Measurements from ENCODE around the gene N4BP2L2. TPM values are rescaled to one million over a fixed set of nuclear protein-coding genes. Genes with fewer than 3 reads are reported as not detected.
A peak's percentile ranks its signal among the peaks of the same experiment; 100 is the strongest.

N4BP2L2 gene
- total and polyA plus RNA-seq, 4 donors, result 41.1 to 402 (median 75.0) TPM

DNA sequence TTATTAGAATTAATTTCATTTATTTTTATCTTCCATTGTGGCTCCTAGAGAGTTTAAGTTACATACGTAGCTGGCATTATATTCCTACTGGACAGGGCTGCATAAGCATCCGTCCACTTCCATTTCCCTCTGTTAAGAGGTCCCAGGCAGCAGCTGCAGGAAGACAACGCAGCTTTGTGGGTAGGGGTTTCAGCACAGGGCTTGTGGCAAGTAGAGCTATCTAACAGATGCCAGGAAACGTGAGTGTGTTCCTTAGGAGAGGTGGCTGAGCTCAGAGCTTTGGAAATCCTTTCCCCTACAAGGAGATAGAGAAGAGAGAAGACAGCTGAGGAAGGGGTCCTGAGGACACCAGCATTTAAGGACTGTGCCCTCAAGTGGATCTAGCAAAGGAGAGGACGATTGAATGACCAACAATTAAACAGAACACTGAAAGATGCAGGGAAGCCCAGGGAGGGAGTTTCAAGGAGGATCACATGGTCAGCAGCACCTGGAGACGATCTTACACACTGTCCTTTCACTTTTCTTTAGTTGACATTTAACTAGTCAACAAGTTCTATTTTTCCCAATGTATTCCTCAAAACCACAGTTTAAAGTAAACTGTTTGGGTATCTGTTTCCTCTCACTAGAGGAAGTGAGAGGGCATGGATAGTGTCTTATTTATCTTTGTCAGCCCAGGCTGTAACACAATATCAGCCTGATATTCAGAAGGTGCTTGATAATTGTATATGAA is 108.4 kb downstream of the N4BP2L2 start:
- Histone ChIP-seq H3K27me3 (ENCODE audit: control insufficient read depth in 3 of 3, insufficient read depth in 3 of 3, low read length in 2 of 3) (no peaks in the 10 kb centered on the region), H3K9ac (ENCODE audit: insufficient read depth in 1 of 2, low read length in 2 of 2) (no peak overlapping the region), H3K36me3 (ENCODE audit: control insufficient read depth in 4 of 4, insufficient read depth in 4 of 4, low read length in 4 of 4) (peaks cover 0 to 5% (median 1%) of the 10 kb centered on the region in 4 donors), H3K27ac (ENCODE audit: low read depth in 1 of 2, low read length in 1 of 2) (peak overlapping the region in 1 of 2 donors; percentile 48), H3K4me3 (no peak overlapping the region), H3K9me3 (ENCODE audit: control insufficient read depth in 4 of 4, insufficient read depth in 3 of 4, low read length in 3 of 4) (no peaks in the 10 kb centered on the region), H3K4me1 (ENCODE audit: control insufficient read depth in 5 of 5, insufficient read depth in 5 of 5, low read length in 5 of 5) (peaks cover 2 to 14% (median 5%) of the 10 kb centered on the region in 5 donors)
- DNase-seq (peak in 1 of 3 donors; percentile 37), ATAC-seq (ENCODE audit: insufficient read depth, low FRiP score) (no peak)
- 21 to 49% methylated on average over 6 of the region's 6 CpGs for WGBS, 2 donors
- TF ChIP-seq, protein P1, sequence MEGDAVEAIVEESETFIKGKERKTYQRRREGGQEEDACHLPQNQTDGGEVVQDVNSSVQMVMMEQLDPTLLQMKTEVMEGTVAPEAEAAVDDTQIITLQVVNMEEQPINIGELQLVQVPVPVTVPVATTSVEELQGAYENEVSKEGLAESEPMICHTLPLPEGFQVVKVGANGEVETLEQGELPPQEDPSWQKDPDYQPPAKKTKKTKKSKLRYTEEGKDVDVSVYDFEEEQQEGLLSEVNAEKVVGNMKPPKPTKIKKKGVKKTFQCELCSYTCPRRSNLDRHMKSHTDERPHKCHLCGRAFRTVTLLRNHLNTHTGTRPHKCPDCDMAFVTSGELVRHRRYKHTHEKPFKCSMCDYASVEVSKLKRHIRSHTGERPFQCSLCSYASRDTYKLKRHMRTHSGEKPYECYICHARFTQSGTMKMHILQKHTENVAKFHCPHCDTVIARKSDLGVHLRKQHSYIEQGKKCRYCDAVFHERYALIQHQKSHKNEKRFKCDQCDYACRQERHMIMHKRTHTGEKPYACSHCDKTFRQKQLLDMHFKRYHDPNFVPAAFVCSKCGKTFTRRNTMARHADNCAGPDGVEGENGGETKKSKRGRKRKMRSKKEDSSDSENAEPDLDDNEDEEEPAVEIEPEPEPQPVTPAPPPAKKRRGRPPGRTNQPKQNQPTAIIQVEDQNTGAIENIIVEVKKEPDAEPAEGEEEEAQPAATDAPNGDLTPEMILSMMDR (IDR thresholded peaks at IDR 0.05; ENCODE audit: control extremely low read depth, extremely low read depth), result no peak

- no peaks in the 10 kb centered on the region for H3K27me3 ChIP-seq (ENCODE audit: control insufficient read depth in 3 of 3, insufficient read depth in 3 of 3, low read length in 2 of 3)
- H3K4me1 ChIP-seq (ENCODE audit: control insufficient read depth in 5 of 5, insufficient read depth in 5 of 5, low read length in 5 of 5), result peaks cover 2 to 14% (median 5%) of the 10 kb centered on the region in 5 donors
- H3K9me3 ChIP-seq (ENCODE audit: control insufficient read depth in 4 of 4, insufficient read depth in 3 of 4, low read length in 3 of 4), result no peaks in the 10 kb centered on the region
- no peak overlapping the region for H3K9ac ChIP-seq (ENCODE audit: insufficient read depth in 1 of 2, low read length in 2 of 2)
- DNase-seq (no peak), ATAC-seq (ENCODE audit: insufficient read depth, low FRiP score) (no peak)
- TF ChIP-seq, protein P1 (IDR thresholded peaks at IDR 0.05; ENCODE audit: control extremely low read depth, extremely low read depth), result no peak
- H3K27ac ChIP-seq (ENCODE audit: low read depth in 1 of 2, low read length in 1 of 2), result no peak overlapping the region
- no peak overlapping the region for H3K4me3 ChIP-seq
- peaks cover 0 to 3% (median 1%) of the 10 kb centered on the region in 4 donors for H3K36me3 ChIP-seq (ENCODE audit: control insufficient read depth in 4 of 4, insufficient read depth in 4 of 4, low read length in 4 of 4)
- WGBS, 2 donors, result 96 to 97% methylated on average over 6 of the region's 6 CpGs
These were observed 109.1 kb downstream of the N4BP2L2 start for GRCh38 chr13:32429433-32429909.

DNA sequence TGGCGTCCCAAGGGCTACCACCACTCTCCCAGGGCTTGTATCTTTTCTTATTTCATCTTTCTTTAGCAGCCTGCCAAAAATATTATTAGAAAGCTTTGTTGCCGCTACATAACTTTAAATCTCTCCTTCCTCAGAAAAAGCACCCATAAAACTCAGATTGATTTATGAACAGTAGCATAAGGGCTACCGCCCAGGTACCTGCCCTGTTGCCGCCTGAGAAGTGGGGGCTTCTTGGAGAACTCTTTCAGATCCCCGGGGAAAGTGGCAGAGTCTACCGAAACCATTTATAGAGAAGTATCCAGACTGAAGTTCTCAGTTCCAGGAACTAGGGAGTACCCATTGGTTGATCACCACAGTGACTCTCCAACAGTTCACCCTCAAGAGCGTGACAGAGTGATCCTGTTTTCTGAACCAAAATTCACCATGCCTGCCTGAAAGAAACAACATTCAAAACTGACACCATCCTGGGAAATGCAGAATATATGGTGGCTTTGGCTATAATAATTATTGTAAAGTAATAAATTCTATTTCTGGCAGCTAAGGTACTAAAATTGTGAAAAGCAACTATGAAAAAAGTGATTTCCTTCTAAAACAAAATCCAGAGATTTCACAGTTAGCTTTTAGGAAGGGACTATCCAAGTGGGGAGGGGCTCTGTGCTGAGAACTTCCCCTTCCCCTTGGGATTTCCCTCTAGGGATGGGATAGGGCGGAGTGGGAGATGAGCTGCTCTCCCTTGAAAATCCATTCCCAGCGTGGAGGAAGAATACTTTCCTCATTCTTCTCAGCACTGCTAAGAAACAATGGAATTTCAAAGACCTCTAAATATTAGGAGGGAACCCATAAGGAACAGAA is 109.8 kb downstream of the N4BP2L2 start:
- peak overlapping the region; percentile 76 to 91 for H3K27ac ChIP-seq (ENCODE audit: low read depth in 1 of 2, low read length in 1 of 2)
- no peaks in the 10 kb centered on the region for H3K9me3 ChIP-seq (ENCODE audit: control insufficient read depth in 4 of 4, insufficient read depth in 3 of 4, low read length in 3 of 4)
- 37 to 46% methylated on average over 9 of the region's 9 CpGs for WGBS, 2 donors
- no peaks in the 10 kb centered on the region for H3K27me3 ChIP-seq (ENCODE audit: control insufficient read depth in 3 of 3, insufficient read depth in 3 of 3, low read length in 2 of 3)
- H3K4me1 ChIP-seq (ENCODE audit: control insufficient read depth in 5 of 5, insufficient read depth in 5 of 5, low read length in 5 of 5), result peaks cover 2 to 14% (median 5%) of the 10 kb centered on the region in 5 donors
- ATAC-seq (ENCODE audit: insufficient read depth, low FRiP score), result no peak
- H3K4me3 ChIP-seq, result no peak overlapping the region
- peak overlapping the region; percentile 60 to 68 for H3K9ac ChIP-seq (ENCODE audit: insufficient read depth in 1 of 2, low read length in 2 of 2)
- DNase-seq, result peak in 2 of 3 donors; percentile 26 to 32
- TF ChIP-seq, protein P1 (IDR thresholded peaks at IDR 0.05; ENCODE audit: control extremely low read depth, extremely low read depth), result no peak
- peaks cover 0 to 3% (median 0%) of the 10 kb centered on the region in 4 donors for H3K36me3 ChIP-seq (ENCODE audit: control insufficient read depth in 4 of 4, insufficient read depth in 4 of 4, low read length in 4 of 4)

All from lung (tissue), 12 donors.